Stimulated activated naive CD8-positive, alpha-beta T cell treated with anti-CD3 and anti-CD28 coated beads, Interleukin-15, Interleukin-2, amounts not matched to agents 100 U/mL and 50 U/mL, for 24 hours (primary cell): Measurements from ENCODE around the gene SHPK.

Experiments used
- ATAC-seq: fragments of 150-1000 bp; cut with Tn5 transposase; one replicate; pipeline ENCODE4 v1.10.0; 2021
- DNase-seq: peaks from one replicate; pipeline ENCODE4 v3.0.0; 2021

The SHPK gene

DNA sequence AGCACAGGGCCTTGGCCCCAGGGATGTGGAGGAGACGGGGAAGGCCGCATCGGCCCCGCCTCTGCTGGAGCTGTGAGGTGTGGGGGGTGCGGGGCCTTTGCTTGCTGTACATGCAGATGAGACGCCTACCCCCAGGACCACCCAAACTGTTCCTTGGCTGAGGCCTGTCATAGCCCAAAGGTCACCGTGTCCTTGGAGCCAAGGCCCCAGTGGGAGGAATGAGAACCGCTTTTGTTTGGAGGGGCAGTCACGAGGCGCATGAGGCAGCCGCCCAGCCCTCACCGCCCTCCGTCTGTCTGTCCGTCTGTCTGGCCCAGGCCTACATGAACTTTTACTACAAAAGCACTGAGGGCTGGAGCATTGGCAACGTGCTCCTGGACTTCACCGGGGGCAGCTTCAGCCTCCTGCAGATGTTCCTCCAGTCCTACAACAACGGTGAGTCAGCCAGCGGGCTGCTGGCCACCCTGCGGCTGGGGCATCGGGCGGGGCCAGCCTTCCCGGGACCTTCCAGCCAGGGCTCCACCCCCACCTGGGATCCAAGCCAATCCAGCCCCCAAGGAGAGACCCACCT, 23.6 kb upstream of the SHPK start:
- DNase-seq = no peak

DNA sequence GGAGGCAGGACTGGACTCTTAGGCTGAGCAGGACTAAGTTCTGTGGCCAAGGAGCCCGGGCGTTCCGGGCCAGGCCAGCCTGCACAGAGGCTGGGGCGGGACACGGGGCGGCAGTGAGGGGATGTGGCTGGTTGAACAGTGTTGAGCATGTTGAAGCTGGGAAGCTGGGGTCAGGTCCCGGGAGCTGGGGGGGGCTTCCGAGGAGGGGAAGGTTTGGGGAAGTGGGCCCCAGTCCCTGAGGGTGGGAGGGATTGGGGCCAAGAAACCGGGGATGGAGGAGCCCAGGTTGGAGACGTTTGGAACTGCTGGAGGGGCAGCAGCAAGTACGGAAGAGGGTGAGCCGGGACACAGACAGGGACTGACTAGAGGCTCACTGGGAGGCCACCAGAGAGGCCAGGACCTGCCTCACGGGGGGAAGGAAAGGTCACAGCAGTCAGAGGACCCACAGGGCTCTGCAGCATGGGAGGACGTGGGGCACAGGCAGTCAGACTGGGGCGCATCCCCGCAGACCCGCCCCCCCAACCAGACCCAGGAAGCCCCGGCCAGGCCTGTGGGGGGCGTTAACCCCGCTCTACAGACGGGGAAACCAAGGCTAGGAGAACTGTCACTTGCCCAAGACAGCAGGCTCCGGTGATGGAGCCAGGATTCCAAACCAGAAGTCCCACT, 22.9 kb upstream of the SHPK start:
- no peak for ATAC-seq
- DNase-seq = no peak

More for the DNA sequence above, 23.6 kb upstream of the SHPK start:
- no peak for ATAC-seq

DNA sequence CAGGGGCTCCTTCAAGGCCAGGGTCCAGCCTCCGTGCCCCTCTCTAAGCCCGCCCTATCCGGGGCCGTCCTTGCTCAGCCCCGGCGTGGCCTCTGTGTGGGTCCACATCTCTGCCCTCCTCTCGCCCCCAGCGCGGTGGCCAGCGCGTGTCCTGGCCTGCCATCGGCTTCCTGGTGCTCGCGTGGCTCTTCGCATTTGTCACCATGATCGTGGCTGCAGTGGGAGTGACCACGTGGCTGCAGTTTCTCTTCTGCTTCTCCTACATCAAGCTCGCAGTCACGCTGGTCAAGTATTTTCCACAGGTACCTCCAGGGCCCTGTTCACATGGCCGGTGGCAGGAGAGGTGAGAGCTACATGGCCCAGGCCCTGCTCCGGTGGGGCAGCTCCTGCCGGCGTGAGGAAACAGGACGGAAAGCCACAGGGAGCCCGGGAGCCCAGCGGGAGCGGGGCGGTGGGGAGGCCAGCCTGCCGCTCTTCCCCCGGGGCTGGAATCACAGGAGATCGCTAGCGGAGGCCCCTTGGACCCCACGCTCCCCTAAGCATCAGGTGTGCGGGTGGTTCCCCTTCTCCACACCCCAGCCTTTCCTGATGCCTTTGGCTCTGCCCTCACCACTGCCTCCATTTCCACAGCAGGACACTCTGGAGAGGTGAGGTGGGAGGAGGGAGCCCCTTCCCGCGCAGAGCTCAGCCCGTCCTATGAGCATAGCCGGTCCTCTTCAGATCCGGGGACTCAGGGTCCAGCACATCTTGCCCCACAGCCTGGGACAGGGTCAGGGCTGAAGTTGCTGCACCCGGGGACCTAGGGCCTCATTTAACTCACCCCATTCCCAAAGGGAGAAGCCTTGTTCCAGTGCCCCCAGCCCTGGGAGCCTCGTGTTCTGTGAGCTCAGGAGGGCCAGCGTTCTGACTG, 22.1 kb upstream of the SHPK start:
- no peak for DNase-seq

DNA sequence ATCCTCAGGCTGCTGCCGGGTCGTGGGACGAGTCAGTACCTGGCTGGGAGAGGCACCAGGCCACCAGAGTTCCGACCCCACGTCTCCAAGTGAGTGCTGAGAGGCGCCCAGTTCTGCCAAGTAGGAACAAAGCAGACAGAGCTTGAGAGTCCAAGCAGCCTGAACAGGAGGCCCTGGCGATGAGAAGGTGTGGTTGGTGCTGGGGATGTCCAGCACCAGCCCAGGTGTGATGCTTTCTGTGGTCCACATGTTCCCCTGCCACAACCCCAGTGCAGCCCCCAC, 21.5 kb upstream of the SHPK start:
- no peak for ATAC-seq
- no peak for DNase-seq

More for the DNA sequence above, 22.1 kb upstream of the SHPK start:
- no peak for ATAC-seq

DNA sequence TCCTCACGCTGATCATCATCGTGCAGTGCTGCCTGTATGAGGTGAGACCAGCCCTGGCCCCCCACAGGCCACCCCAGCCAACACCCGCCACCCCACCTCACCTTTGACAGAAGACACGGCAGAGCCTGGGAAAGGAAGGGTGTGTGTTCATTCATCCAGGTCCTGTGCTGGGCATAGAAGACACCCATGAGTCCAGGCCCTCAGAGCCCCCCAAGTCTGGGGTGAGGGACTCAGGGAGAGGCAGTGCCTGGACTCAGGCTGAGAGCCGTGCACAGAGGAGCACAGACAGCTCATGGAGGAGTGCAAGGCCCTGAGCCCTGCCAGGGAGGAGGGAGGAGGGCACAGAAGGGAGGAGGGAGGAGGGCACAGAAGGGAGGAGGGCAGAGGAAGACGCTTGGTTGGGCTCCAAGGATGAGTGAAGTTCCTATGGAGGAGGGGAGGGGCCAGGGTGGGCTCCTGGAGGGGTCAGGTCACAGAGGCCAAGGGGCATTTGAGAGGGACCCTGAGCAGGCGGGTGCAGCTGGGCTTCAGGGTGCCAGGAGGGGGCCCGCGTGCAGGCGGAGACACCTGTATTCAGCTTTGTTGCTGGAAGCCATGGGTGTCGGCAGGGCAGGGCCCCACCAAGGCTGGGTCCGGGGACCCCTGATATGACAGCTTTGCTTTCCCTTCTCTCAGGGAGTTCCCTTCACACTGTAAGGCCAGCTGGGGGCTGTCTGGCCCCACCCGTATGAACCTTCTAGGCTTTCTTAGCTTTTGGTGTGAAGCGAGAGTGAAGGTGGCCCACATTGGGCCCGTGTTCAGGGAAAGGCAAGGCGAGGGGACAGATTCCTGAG, 20.9 kb upstream of the SHPK start:
- ATAC-seq (peak; percentile 5), DNase-seq (no peak)

DNA sequence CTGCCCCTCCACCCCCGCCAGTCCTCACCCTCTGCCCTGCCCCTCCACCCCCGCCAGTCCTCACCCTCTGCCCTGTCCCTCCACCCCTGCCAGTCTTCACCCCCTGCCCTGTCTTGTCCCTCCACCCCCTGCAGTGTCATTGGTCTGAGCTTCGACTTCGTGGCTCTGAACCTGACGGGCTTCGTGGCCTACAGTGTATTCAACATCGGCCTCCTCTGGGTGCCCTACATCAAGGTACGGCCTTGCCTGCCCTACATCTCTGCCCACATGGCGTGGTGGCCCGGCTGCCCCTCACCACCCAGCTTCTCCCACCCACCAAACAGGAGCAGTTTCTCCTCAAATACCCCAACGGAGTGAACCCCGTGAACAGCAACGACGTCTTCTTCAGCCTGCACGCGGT, 20.3 kb upstream of the SHPK start:
- ATAC-seq = no peak
- DNase-seq = no peak

DNA sequence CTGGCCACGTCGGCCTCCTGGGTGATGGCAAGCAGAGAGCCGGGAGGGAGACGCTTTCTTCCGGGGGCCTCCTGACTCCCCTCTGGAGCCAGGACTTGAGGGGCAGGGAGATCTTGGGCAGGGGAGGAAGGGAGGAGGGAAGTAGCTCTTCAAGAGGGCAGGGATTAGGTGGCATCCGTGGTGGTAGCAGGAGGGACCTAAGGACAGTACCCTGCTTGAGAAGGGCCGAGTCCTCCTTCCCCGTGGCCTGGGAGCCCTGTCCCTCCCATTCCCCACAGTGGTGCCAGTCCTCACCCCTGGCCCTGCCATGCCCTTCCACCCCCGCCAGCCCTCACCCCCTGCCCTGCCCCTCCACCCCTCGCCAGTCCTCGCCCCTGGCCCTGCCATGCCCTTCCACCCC, 19.7 kb upstream of the SHPK start:
- ATAC-seq (no peak), DNase-seq (no peak)

DNA sequence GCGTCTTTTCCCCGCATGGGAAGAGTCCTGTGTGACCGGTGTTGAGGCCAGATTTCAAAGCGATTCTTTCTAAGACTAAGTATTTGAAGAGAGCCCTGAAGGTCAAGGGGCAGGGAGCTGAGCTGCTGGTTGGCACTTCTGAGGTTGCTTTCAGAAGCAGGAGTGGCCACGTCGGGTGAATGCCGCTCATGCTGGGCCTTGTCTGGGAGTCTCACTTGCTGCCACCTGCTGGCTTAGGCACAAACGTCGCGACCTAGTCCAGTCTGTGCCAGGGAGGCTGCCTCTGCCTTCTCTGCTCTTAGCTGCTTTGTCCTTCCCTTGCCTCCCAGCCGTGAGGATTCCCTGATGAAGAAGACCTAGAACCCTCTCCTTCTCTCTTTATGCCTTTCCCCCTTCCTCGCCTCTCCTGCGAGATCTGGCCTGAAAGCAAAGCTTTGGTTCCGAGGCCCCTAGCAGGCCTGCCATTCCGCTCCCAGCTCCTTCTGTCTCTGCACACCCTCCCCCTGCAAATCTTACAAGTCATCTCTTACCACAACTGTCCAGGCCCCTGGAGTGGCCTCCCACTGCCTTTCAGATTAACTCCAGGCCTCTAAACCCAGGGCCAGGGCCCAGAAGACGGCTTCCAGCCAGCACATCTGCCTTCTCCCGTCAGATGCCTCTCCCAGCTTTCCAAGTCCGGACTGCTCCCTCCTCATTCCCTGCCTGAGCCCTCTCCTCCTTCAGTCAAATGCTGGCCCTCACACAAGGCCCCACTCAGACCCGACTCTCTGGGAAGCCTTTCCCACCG, 11.9 kb upstream of the SHPK start:
- DNase-seq = peak; percentile 54
- peak; percentile 36 for ATAC-seq

DNA sequence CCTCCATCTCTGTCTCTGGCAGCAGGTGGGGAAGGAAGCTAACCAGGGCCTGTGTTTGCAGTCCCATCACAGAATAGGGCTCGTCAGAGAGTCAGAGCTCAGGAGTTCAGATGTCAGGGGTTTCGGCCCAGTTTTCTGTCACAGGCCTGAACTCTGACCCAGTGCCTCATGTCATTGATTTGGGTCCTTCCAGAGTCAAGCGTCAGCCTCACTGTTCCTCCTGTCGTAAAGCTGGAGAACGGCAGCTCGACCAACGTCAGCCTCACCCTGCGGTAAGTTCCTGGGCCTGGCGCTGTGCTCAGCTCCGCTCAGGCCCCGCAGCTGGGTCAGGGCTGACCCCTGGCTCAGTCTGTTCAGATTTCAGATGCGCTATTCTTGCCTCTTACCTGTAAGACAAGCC, 11.2 kb upstream of the SHPK start:
- no peak for DNase-seq
- ATAC-seq = no peak

DNA sequence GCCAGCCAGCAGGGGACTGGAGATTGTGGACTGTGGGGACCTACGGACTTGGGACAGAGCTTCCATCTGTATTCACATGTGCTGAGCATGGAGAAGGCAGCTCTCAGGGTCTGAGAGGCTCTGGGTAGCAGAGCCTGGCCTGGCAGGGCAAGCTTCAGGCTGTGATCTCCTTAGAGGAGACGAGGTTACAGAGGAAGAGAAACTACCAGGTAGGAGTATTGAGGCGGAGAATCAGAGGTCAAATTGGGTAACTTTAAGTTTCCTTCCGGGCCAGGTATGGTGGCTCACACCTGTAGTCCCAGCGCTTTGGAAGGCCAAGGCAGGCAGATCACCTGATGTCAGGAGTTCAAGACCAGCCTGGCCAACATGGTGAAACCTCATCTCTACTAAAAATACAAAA, 9.3 kb upstream of the SHPK start:
- ATAC-seq (no peak), DNase-seq (no peak)

DNA sequence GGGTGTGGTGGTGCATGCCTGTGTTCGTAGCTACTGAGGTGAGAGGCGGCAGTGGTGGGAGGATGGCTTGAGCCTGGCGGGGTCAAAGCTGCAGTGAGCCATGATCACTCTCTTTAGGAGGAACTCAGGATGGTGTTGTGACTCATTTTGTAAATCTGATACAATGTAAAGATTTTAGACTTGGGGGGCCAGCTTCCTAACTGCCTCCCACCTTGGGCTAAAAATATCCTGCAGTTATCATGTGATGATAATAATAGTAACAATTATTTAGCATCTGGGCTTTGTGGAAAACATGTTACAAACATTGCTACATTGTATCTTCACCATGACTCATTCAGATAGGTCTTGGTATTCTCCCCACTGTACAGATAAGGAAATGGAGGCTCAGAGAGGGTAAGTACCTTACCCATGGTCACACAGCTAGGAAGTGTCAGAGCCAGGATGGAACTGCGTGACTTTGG, 7.9 kb upstream of the SHPK start:
- DNase-seq (peak; percentile 30), ATAC-seq (peak; percentile 72)

DNA sequence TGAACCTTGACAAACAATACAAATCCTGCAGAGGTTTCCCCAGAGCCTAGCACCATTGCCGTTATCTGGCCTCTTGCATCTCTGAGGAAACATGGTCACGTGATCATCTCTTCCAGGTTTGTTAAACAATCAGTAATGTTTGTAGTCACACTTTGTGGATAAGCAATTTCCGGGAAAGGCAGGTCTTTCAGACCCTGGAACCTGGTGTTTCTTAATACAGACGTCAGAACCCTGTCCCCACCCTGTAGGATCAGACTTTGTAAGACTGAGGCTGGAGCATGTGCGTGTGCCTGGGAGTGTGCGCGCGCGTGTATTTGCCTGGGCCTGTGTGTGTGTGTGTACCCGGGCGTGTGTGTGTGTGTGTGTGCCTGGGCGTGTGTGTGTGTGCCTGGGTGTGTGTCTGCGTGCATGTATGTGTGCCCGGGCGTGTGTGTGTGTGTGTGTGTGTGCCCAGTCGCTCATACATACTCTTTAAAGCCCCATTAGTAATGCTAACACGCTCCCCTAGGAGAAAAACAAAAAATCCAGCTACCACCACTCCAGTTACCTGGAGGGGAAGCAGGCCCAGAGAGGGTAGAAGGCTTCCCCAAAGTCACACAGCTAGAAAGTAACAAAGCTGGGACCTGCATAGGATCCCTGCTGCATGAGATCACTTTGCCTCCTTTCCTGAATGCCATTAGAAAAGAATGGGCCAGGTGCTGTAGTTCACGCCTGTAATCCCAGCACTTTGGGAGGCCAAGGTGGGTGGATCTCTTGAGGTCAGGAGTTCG, 5.9 kb upstream of the SHPK start:
- DNase-seq (no peak), ATAC-seq (no peak)

DNA sequence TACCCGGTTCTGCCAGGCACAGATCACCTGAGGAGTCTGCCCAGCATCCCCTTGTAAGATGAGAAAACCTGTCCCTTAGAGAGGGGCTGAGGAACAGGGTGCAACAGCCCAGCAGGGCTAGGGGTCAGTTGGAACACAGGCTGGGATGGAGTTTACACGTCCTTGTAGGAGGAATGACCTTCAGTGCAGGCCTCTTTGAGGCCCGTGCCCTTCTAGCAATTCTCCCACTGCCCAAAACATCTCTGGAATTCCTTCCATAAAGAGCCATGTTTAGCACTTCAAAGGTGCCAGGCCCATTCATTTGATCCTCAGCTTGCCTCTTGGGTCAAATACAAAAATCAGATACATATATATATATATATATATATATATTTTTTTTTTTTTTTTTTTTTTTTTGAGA, 5.0 kb upstream of the SHPK start:
- DNase-seq = no peak
- no peak for ATAC-seq

DNA sequence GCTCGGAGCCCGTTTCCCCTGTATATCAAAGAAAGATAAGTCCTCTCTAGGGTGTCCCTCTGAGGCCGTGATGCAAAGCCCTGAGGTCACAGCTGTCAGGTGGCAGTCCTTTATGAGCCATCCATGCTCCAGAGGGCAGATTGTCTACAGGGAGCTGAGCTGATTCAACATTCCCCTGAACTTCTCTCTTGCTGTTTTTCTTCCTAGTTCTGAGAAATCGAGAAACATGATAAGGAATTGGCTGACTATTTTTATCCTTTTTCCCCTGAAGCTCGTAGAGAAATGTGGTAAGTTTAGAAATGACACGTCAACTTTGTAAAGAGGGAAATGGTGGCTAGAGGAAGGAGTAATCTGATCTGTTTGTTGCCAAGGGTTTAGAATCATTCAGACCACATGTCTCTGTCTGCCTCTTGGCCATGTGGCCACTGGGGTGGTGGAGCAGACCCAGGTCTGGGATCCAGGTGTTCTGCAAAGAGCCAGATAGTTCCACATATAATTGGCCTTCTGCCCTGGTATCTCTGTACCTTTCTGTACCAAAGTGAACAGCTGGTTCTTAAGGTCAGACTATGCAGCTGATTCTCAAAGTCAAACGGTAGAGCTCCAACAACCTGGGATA, 4.0 kb upstream of the SHPK start:
- DNase-seq = peak; percentile 52
- ATAC-seq = peak; percentile 26

DNA sequence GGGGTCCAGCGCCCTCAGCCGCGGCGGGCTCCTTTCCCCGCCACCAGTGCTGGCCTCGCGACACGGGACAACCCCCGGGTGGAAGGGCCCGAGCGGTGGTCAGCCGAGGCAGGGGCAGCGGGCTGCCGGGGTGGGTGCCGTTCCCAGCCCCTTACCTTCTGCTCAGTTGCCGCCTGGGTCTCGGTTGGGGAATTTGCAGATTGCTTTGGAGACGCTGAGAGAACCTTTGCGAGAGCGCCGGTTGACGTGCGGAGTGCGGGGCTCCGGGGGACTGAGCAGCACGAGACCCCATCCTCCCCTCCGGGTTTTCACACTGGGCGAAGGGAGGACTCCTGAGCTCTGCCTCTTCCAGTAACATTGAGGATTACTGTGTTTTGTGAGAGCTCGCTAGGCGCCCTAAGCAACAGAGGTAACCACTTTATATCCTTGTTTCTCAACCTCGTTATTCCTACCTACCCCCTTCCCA, 891 bp upstream of the SHPK start:
- ATAC-seq (no peak), DNase-seq (no peak)

DNA sequence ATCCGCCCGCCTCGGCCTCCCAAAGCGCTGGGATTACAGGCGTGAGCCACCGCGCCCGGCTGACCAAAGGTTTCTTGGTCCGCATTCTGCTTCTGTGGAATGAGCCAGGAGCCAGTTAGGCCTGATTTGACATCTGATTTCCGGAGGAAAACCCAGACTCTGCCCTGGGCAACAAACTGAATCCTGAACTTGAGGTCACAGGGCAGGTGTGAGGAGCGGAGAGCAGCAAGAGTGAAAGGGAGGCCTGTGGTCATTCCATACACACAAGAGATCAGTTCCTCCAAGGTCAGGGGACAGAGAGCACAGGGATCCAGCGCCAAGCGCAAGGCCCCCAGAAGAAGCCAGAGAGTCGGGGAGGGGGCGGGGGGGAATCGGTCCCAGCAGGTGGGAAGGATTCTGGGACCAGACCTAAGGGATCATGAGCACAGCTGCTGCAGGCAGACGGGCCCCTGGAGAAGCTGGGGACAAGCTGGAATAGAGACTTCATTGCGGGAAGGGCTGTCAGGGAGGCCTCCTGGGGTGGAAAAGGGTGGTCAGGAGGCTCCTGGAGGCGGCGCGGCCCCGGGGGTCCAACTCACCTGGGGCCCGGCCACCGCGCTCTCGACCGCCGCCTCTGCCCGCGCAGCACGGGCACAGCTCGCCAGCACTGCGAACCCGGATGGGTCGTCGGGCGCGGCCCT, 436 bp downstream of the SHPK start:
- peak; percentile 11 for ATAC-seq
- no peak for DNase-seq

DNA sequence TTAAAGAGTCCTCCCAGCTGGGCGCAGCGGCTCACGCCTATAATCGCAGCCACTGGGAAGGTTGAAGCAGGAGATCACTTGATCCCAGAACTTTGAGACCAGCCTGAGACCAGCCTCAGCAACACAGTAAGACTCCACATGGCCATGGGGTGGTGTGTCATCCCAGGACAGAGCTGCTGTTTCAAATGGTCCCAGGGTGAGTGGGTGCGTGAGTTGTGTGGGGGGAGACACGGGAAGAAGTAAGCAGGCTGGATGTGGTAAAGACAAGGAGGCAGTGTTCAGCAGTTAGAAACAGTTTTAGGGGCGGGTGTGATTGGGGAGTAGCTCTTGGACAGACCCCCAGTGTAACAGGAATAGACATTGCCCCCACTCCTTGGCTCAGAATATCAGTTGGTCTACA, 3.8 kb downstream of the SHPK start:
- ATAC-seq (no peak), DNase-seq (no peak)

DNA sequence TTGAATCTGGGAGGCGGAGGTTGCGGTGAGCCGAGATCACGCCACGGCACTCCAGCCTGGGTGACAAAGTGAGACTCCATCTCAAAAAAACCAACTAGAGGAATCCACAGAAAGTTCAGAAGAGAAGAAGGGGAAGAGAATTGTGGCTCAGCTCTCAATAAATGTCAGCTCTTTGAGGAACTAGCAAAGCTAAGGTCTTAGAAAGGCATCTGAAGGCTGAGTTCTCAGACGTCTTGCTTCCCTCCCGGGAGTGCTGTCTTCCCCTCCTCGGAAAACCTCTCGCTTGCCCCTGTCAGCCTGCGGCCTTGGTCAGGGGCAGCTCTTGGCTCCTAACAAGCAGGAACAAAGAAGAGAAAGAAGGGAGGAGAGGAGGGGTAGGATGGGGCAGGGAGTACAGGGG, 5.3 kb downstream of the SHPK start:
- no peak for ATAC-seq
- DNase-seq = no peak

DNA sequence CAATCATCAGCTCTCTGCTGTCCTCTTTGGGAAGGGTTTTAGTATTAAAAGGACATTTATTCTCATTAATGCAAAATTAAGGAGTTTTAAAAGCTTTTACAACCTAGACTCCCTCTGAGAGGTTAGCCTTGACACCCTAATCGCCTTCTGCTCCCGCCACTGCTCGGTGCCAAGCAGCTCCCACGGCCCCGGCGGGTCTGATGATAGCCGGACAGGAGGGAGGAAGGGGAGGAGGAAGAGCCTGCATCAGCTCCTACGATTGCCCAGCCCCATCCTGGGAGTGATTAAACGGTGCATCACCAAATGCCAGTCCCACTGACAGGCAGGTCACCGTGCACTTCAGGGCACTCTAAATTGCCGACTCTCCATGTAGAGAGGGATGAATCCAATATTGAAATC, 8.3 kb downstream of the SHPK start:
- ATAC-seq = no peak
- DNase-seq = no peak
